HepG2 (cell line): ENCODE data around the gene TRA2B. TPM values are rescaled to one million over a fixed set of nuclear protein-coding genes. Genes with fewer than 3 reads are reported as not detected.
A peak's percentile ranks its signal among the peaks of the same experiment; 100 is the strongest.

Experiments
- ATAC-seq: fragments of 200-7000 bp; cut with Tn5 transposase; 3 replicates; pipeline ENCODE4 v1.9.1; 2020; ENCODE audit warnings: mild to moderate bottlenecking, moderate library complexity
- BruUV-seq: library from RNA; stranded (reverse); fragments of 400-500 nt; replicated peaks from 2 replicates; lab custom pipeline; 2021; lab: Mats Ljungman, UMichigan
- CTCF ChIA-PET: fragments of 300-600 bp; formaldehyde crosslinking; extraction: SDS; loops from one replicate; lab custom pipeline; 2021; ENCODE audit warnings: low total read pairs, inconsistent platforms, low intra/inter-chr PET ratio; lab: Yijun Ruan, JAX
- POLR2A ChIA-PET: fragments of 350-600 bp; sonication (Branson Sonifier 250); formaldehyde crosslinking; loops from one replicate; lab custom pipeline; 2020; ENCODE audit warnings: antibody characterized with exemption, inconsistent platforms; lab: Yijun Ruan, JAX
- DNase-seq: peaks from one replicate; pipeline ENCODE4 v3.0.0-alpha.2; 2015; ENCODE audit warnings: low spot score
- FAIRE-seq: peaks from 3 replicates; lab custom pipeline; 2011; peaks lifted over from hg19 to GRCh38; lab: Jason Lieb, UNC
- H2AFZ ChIP-seq: one replicate; pipeline ENCODE4 v1.6.1; 2011; ENCODE audit warnings: low read length, inconsistent platforms
- H3K27ac ChIP-seq: fragments of 300-600 bp; 3 replicates; pipeline ENCODE4 v1.8.0; 2011; ENCODE audit warnings: mixed run types, mild to moderate bottlenecking, mixed read lengths, low read length, inconsistent platforms; ENCODE audit not compliant: insufficient read depth; ENCODE audit errors: extremely low read length
- H3K27me3 ChIP-seq, 2 experiments: fragments of 200-600 bp in 1 of 2; 2 replicates in 1 of 2; 3 replicates in 1 of 2; pipeline versions ENCODE4 v1.6.0 to v1.8.0; 2011; ENCODE audit warnings: low read length in 2 of 2, mild to moderate bottlenecking in 2 of 2, moderate library complexity in 2 of 2, inconsistent platforms in 1 of 2; ENCODE audit not compliant: insufficient read depth in 2 of 2, control insufficient read depth in 1 of 2
- H3K36me3 ChIP-seq, 2 experiments: fragments of 200-600 bp in 1 of 2; replicated peaks in 1 of 2; 2 replicates in 1 of 2; 3 replicates in 1 of 2; pipeline versions ENCODE4 v1.5.1 to v1.8.0; 2011; ENCODE audit warnings: low read length in 2 of 2, inconsistent platforms in 1 of 2; ENCODE audit not compliant: insufficient read depth in 2 of 2, control insufficient read depth in 1 of 2
- H3K4me1 ChIP-seq: 2 replicates; pipeline ENCODE4 v1.5.1; 2012; ENCODE audit warnings: low read length, inconsistent platforms; ENCODE audit not compliant: insufficient read depth
- H3K4me2 ChIP-seq: 2 replicates; pipeline ENCODE4 v1.6.0; 2011; ENCODE audit warnings: low read depth, low read length, inconsistent platforms
- H3K4me3 ChIP-seq, 3 experiments: fragments of 200-600 bp in 1 of 3; sonication (generic), shearing (Covaris generic) in 1 of 3; replicated peaks in 1 of 3; 2 replicates each; pipeline ENCODE4 v1.5.1; 2011 to 2016; ENCODE audit warnings: low read length in 3 of 3, inconsistent platforms in 2 of 3, low read depth in 2 of 3, mild to moderate bottlenecking in 2 of 3, control low read depth in 1 of 3, mixed read lengths in 1 of 3; ENCODE audit not compliant: insufficient read depth in 1 of 3
- H3K79me2 ChIP-seq: one replicate; pipeline ENCODE4 v1.6.1; 2011; ENCODE audit warnings: low read length, inconsistent platforms; ENCODE audit not compliant: insufficient read depth
- H3K9ac ChIP-seq: 2 replicates; pipeline ENCODE4 v1.6.0; 2011; ENCODE audit warnings: mild to moderate bottlenecking, low read depth, low read length, inconsistent platforms; ENCODE audit not compliant: insufficient read depth
- H3K9me3 ChIP-seq: 2 replicates; pipeline ENCODE4 v1.5.1; 2012; ENCODE audit warnings: mild to moderate bottlenecking, low read length
- H4K20me1 ChIP-seq: 2 replicates; pipeline ENCODE4 v1.6.0; 2011; ENCODE audit warnings: inconsistent platforms, mild to moderate bottlenecking, low read length, moderate library complexity; ENCODE audit not compliant: insufficient read depth
- FOXJ3 ChIP-seq: sonication (generic); formaldehyde crosslinking; IDR thresholded peaks from 2 replicates; pipeline ENCODE4 v1.4.0; 2020; ENCODE audit warnings: missing genetic modification reagents, mild to moderate bottlenecking, borderline replicate concordance
- FOXK2 ChIP-seq: fragments of 450-650 bp; IDR thresholded peaks from 2 replicates; pipeline ENCODE4 v1.6.1; 2016
- MXI1 ChIP-seq: IDR thresholded peaks from 3 replicates; pipeline ENCODE4 v1.6.1; 2012; ENCODE audit warnings: low read depth, low read length, inconsistent platforms, borderline replicate concordance
- PAWR ChIP-seq: sonication (generic); formaldehyde crosslinking; IDR thresholded peaks from 2 replicates; pipeline ENCODE4 v1.4.0; 2020; ENCODE audit warnings: missing genetic modification reagents, mild to moderate bottlenecking, borderline replicate concordance
- PHF20 ChIP-seq: sonication (generic); formaldehyde crosslinking; IDR thresholded peaks from 2 replicates; pipeline ENCODE4 v1.5.0; 2020; ENCODE audit warnings: mild to moderate bottlenecking, missing genetic modification reagents
- RORA ChIP-seq: sonication (generic); formaldehyde crosslinking; IDR thresholded peaks from 2 replicates; pipeline ENCODE4 v1.5.0; 2020; ENCODE audit warnings: mild to moderate bottlenecking, missing genetic modification reagents, moderate library complexity
- SKI ChIP-seq: fragments of 450-650 bp; IDR thresholded peaks from one replicate; pipeline ENCODE4 v1.6.1; 2018; ENCODE audit warnings: mild to moderate bottlenecking; ENCODE audit not compliant: partially characterized antibody
- SMARCC2 ChIP-seq: fragments of 450-650 bp; IDR thresholded peaks from 2 replicates; pipeline ENCODE4 v1.6.1; 2017; ENCODE audit warnings: antibody characterized with exemption, mild to moderate bottlenecking
- ZNF12 ChIP-seq: sonication (generic); formaldehyde crosslinking; IDR thresholded peaks from 2 replicates; pipeline ENCODE4 v1.5.0; 2020; ENCODE audit warnings: missing genetic modification reagents
- ZNF264 ChIP-seq: sonication (generic); formaldehyde crosslinking; IDR thresholded peaks from 2 replicates; pipeline ENCODE4 v1.4.0; 2020; ENCODE audit warnings: missing genetic modification reagents
- ZNF354B ChIP-seq: sonication (generic); formaldehyde crosslinking; IDR thresholded peaks from 2 replicates; pipeline ENCODE4 v1.8.0; 2022; ENCODE audit warnings: mild to moderate bottlenecking, missing genetic modification reagents
- ZNF431 ChIP-seq: sonication (generic); formaldehyde crosslinking; IDR thresholded peaks from 2 replicates; pipeline ENCODE4 v1.9.0; 2022; ENCODE audit warnings: missing genetic modification reagents, low read depth, mild to moderate bottlenecking, borderline replicate concordance
- ZNF512 ChIP-seq: sonication (generic); formaldehyde crosslinking; IDR thresholded peaks from 2 replicates; pipeline ENCODE4 v1.4.0; 2020; ENCODE audit warnings: mild to moderate bottlenecking, missing genetic modification reagents
- ZNF607 ChIP-seq: sonication (generic); formaldehyde crosslinking; IDR thresholded peaks from 2 replicates; pipeline ENCODE4 v1.5.1; 2020; ENCODE audit warnings: missing genetic modification reagents, mild to moderate bottlenecking, borderline replicate concordance
- ZNF687 ChIP-seq: sonication (generic); formaldehyde crosslinking; IDR thresholded peaks from 2 replicates; pipeline ENCODE4 v1.5.1; 2020; ENCODE audit warnings: mild to moderate bottlenecking, missing genetic modification reagents, moderate library complexity
- WGBS: methylation state at CpG from one replicate; pipeline ENCODE4 v1.1.6; 2017; ENCODE audit warnings: low lambda C conversion rate; 5-methylcytosine and 5-hydroxymethylcytosine counted together
- in situ Hi-C: cut with HindIII; loops from 2 replicates; pipeline ENCODE4 v1.10.0; 2017; ENCODE audit warnings: low pct_unique_long_range_greater_than_20kb; ENCODE audit not compliant: extremely low pct_ligation_motif_present
- intact Hi-C: fragments of 100-400 bp; cut with micrococcal nuclease; formaldehyde crosslinking; loops from one replicate; pipeline ENCODE4 v1.10.0; 2022; ENCODE audit not compliant: unreplicated experiment
- polyA plus RNA-seq, 8 experiments: library from polyadenylated mRNA; depleted of rRNA in 3 of 8; stranded (reverse) in 7 of 8; unstranded in 1 of 8; fragments of >200 nt; fragmentation: Illumina TruSeq in 4 of 8; extraction: Trizol in 4 of 8; gene quantifications; 2 replicates each; pipeline versions ENCODE4 v1.2.1 to v1.2.3, GENCODE V29; 2011 to 2016; ENCODE audit warnings: low read depth in 4 of 8, missing spikeins in 1 of 8, mixed read lengths in 1 of 8; ENCODE audit not compliant: insufficient read depth in 1 of 8
- total RNA-seq, 5 experiments: library from RNA; depleted of rRNA; stranded (reverse); fragments of >200 nt; fragmentation: Illumina TruSeq; extraction: Trizol; gene quantifications; 2 replicates each; pipeline ENCODE4 v1.2.3, GENCODE V29; 2016; ENCODE audit warnings: low read depth in 1 of 5

TRA2B gene
- total and polyA plus RNA-seq, 2 of the 13 experiments (the other 11 are each of a cell fraction or from before 2014, with no cell fraction given) = 105 to 241 TPM

- peak; percentile 54 for TF ChIP-seq ZNF687 (CRISPR knock-in tag)
- TF ChIP-seq ZNF12 (CRISPR knock-in tag) = no peak
These were observed 48.5 kb upstream of the TRA2B start (continued) for GRCh38 chr3:185986198-185986777.

- intact Hi-C loops (loop anchor here (10.0 kb wide), 1 partner anchor 111 kb away; no protein-coding TSS in a partner anchor), in situ Hi-C loops (loop anchor here (5.0 to 25.0 kb wide), 3 partner anchors 258 to 828 kb away; partner anchors contain the start of genes CRYGS and RFC4)
- CTCF ChIA-PET = interaction anchor here (1.4 to 3.6 kb wide), 4 partner anchors 258 to 556 kb away, joined by 7 to 33 read pairs (median 10); no protein-coding TSS in a partner anchor
- 39% methylated on average over 3 of the region's 3 CpGs for WGBS
- no peaks in the 10 kb centered on the region for H3K9me3 ChIP-seq
- POLR2A ChIA-PET = no interaction called here
- H2AFZ ChIP-seq = no peak overlapping the region
- H3K4me3 ChIP-seq = no peak overlapping the region
- H3K9ac ChIP-seq = no peak overlapping the region
- no peaks in the 10 kb centered on the region for H4K20me1 ChIP-seq
- no peak overlapping the region for H3K4me2 ChIP-seq
- H3K27ac ChIP-seq = no peak overlapping the region
- DNase-seq (no peak), FAIRE-seq (no peak), ATAC-seq (peak; percentile 21)
- H3K27me3 ChIP-seq = no peaks in the 10 kb centered on the region
- H3K36me3 ChIP-seq = no peaks in the 10 kb centered on the region
- TF ChIP-seq ZNF354B (no peak), FOXJ3 (no peak), RORA (CRISPR knock-in tag) (no peak), PAWR (CRISPR knock-in tag) (0 out of 2 replicates have a peak, but pooled peaks have one; percentile 9), MXI1 (no peak), ZNF512 (CRISPR knock-in tag) (peak; percentile 68; the same call in 1 of the 2 replicates), FOXK2 (no peak), SMARCC2 (no peak), ZNF431 (no peak), ZNF607 (CRISPR knock-in tag) (no peak), SKI (no peak), PHF20 (CRISPR knock-in tag) (no peak), ZNF264 (CRISPR knock-in tag) (no peak)
- peaks cover 42% of the 10 kb centered on the region for H3K4me1 ChIP-seq
- no TSS peak for BruUV-seq
- no peaks in the 10 kb centered on the region for H3K79me2 ChIP-seq
These were observed 46.4 kb upstream of the TRA2B start for GRCh38 chr3:185984203-185984602.
